CD4-positive, CD25-positive, alpha-beta regulatory T cell (primary cell): ENCODE results near the gene DNAJC16. TPM values are rescaled to one million over a fixed set of nuclear protein-coding genes. Genes with fewer than 3 reads are reported as not detected.

Experiments
- ATAC-seq, 2 donors: fragments of 150-1000 bp; cut with Tn5 transposase; one replicate each; pipeline ENCODE4 v1.10.0; 2021; ENCODE audit warnings: low read depth in 2 of 2, moderate number of reproducible peaks in 2 of 2, moderate library complexity in 1 of 2
- DNase-seq, 3 donors: peaks; one replicate each; pipeline versions ENCODE4 v3.0.0 to v3.0.0-alpha.2; 2012 to 2022; ENCODE audit warnings: mixed read lengths in 1 of 3
- H3K27ac ChIP-seq: one replicate; pipeline ENCODE4 v1.7.0; 2013; ENCODE audit warnings: mild to moderate bottlenecking, low read length; ENCODE audit not compliant: insufficient read depth, poor library complexity, severe bottlenecking
- H3K27me3 ChIP-seq: one replicate; pipeline ENCODE4 v1.7.0; 2013; ENCODE audit warnings: low read length; ENCODE audit not compliant: control insufficient read depth, insufficient read depth
- H3K36me3 ChIP-seq: one replicate; pipeline ENCODE4 v1.7.0; 2013; ENCODE audit warnings: mild to moderate bottlenecking, low read length, moderate library complexity; ENCODE audit not compliant: control insufficient read depth, insufficient read depth
- H3K4me1 ChIP-seq: 2 replicates; pipeline ENCODE4 v1.7.0; 2013; ENCODE audit warnings: mild to moderate bottlenecking, low read length; ENCODE audit not compliant: insufficient read depth, control insufficient read depth, poor library complexity, severe bottlenecking
- H3K4me3 ChIP-seq: one replicate; pipeline ENCODE4 v1.7.0; 2013; ENCODE audit warnings: low read depth, mild to moderate bottlenecking, low read length, moderate library complexity
- H3K9me3 ChIP-seq, 2 experiments: 1 replicate in 1 of 2; 2 replicates in 1 of 2; pipeline ENCODE4 v1.7.0; 2013; ENCODE audit warnings: low read length in 2 of 2, mild to moderate bottlenecking in 1 of 2, moderate library complexity in 1 of 2; ENCODE audit not compliant: control insufficient read depth in 2 of 2
- H3K27ac Mint-ChIP-seq, 3 donors: one replicate each; pipeline ENCODE4 v1.8.0; 2020 to 2022; ENCODE audit warnings: mild to moderate bottlenecking in 3 of 3, mixed read lengths in 3 of 3, moderate library complexity in 2 of 3
- H3K27me3 Mint-ChIP-seq: one replicate; pipeline ENCODE4 v1.8.0; 2022; ENCODE audit warnings: mild to moderate bottlenecking, mixed read lengths
- H3K36me3 Mint-ChIP-seq: one replicate; pipeline ENCODE4 v1.8.0; 2020; ENCODE audit warnings: mixed read lengths
- H3K4me1 Mint-ChIP-seq, 4 donors: one replicate each; pipeline ENCODE4 v1.8.0; 2020 to 2022; ENCODE audit warnings: mixed read lengths in 4 of 4, mild to moderate bottlenecking in 1 of 4
- H3K4me3 Mint-ChIP-seq, 4 donors: one replicate each; pipeline ENCODE4 v1.8.0; 2020 to 2022; ENCODE audit warnings: mild to moderate bottlenecking in 4 of 4, mixed read lengths in 4 of 4, moderate library complexity in 3 of 4
- H3K9me3 Mint-ChIP-seq, 7 donors: one replicate each; pipeline ENCODE4 v1.8.0; 2020 to 2022; ENCODE audit warnings: mixed read lengths in 7 of 7, mild to moderate bottlenecking in 3 of 7, moderate library complexity in 2 of 7
- polyA plus RNA-seq, 4 donors: library from polyadenylated mRNA; unstranded; fragments of 300-500 nt; fragmentation: Illumina TruSeq; gene quantifications; one replicate each; pipeline ENCODE4 v1.2.3, GENCODE V29; 2021
- total RNA-seq: library from RNA; stranded (reverse); gene quantifications from one replicate; pipeline ENCODE4 v1.2.3, GENCODE V29; 2022

The DNAJC16 gene
- total and polyA plus RNA-seq, 5 donors from 2014 or later, result 6.5 to 17.0 (median 7.8) TPM

- H3K27me3 Mint-ChIP-seq, result no peaks in the 10 kb centered on the region
- Histone ChIP-seq H3K9me3 (no peaks in the 10 kb centered on the region), H3K4me3 (peak overlapping the region; percentile 69), H3K27ac (no peak overlapping the region), H3K27me3 (no peaks in the 10 kb centered on the region), H3K36me3 (peaks cover 4% of the 10 kb centered on the region), H3K4me1 (peaks cover 66% of the 10 kb centered on the region)
- ATAC-seq (no peak), DNase-seq (no peak)
- H3K36me3 Mint-ChIP-seq, result peaks cover 4% of the 10 kb centered on the region
- peak overlapping the region; percentile 71 to 82 (median 72) for H3K27ac Mint-ChIP-seq
- peak overlapping the region; percentile 48 to 96 (median 72) for H3K4me3 Mint-ChIP-seq
- peaks cover 0 to 1% (median 0%) of the 10 kb centered on the region in 7 donors for H3K9me3 Mint-ChIP-seq
- peaks cover 39 to 85% (median 57%) of the 10 kb centered on the region in 4 donors for H3K4me1 Mint-ChIP-seq
Observed at GRCh38 chr1:15620902-15621682, 94.4 kb downstream of the DNAJC16 start.

- Histone ChIP-seq H3K4me1 (peaks cover 67% of the 10 kb centered on the region), H3K4me3 (no peak overlapping the region), H3K36me3 (peaks cover 11% of the 10 kb centered on the region), H3K27ac (no peak overlapping the region), H3K9me3 (no peaks in the 10 kb centered on the region), H3K27me3 (no peaks in the 10 kb centered on the region)
- no peak for ATAC-seq
- no peaks in the 10 kb centered on the region for H3K27me3 Mint-ChIP-seq
- H3K36me3 Mint-ChIP-seq, result peaks cover 10% of the 10 kb centered on the region
- peaks cover 42 to 85% (median 57%) of the 10 kb centered on the region in 4 donors for H3K4me1 Mint-ChIP-seq
- peak overlapping the region in 1 of 3 donors; percentile 82 for H3K27ac Mint-ChIP-seq
- H3K4me3 Mint-ChIP-seq, result peak overlapping the region in 2 of 4 donors; percentile 0 to 73
- no peaks in the 10 kb centered on the region for H3K9me3 Mint-ChIP-seq
- no peak for DNase-seq
Observed at GRCh38 chr1:15621975-15622374, 95.3 kb downstream of the DNAJC16 start.

GRCh38 chr1:15622712-15623373, 96.2 kb downstream of the DNAJC16 start:
- ATAC-seq (no peak), DNase-seq (peak in 1 of 3 donors; percentile 41)
- Mint-ChIP-seq H3K27me3 (no peaks in the 10 kb centered on the region), H3K4me1 (peaks cover 44 to 91% (median 63%) of the 10 kb centered on the region in 4 donors), H3K4me3 (peak overlapping the region in 3 of 4 donors; percentile 0 to 73 (median 18)), H3K9me3 (no peaks in the 10 kb centered on the region), H3K27ac (peak overlapping the region; percentile 0 to 53 (median 9)), H3K36me3 (peaks cover 17% of the 10 kb centered on the region)
- peaks cover 69% of the 10 kb centered on the region for H3K4me1 ChIP-seq
- peak overlapping the region; percentile 26 for H3K4me3 ChIP-seq
- peaks cover 19% of the 10 kb centered on the region for H3K36me3 ChIP-seq
- H3K9me3 ChIP-seq, result no peaks in the 10 kb centered on the region
- H3K27me3 ChIP-seq, result no peaks in the 10 kb centered on the region
- no peak overlapping the region for H3K27ac ChIP-seq

GRCh38 chr1:15623435-15623834, 96.8 kb downstream of the DNAJC16 start:
- Mint-ChIP-seq H3K4me3 (no peak overlapping the region), H3K27ac (peak overlapping the region in 1 of 3 donors; percentile 53), H3K27me3 (no peaks in the 10 kb centered on the region), H3K9me3 (no peaks in the 10 kb centered on the region), H3K4me1 (peaks cover 40 to 89% (median 64%) of the 10 kb centered on the region in 4 donors), H3K36me3 (peaks cover 20% of the 10 kb centered on the region)
- Histone ChIP-seq H3K4me1 (peaks cover 63% of the 10 kb centered on the region), H3K36me3 (peaks cover 25% of the 10 kb centered on the region), H3K4me3 (no peak overlapping the region), H3K9me3 (no peaks in the 10 kb centered on the region), H3K27ac (no peak overlapping the region), H3K27me3 (no peaks in the 10 kb centered on the region)
- no peak for ATAC-seq
- DNase-seq, result no peak

GRCh38 chr1:15624133-15624714, 97.6 kb downstream of the DNAJC16 start:
- Histone ChIP-seq H3K4me1 (peaks cover 55% of the 10 kb centered on the region), H3K27ac (no peak overlapping the region), H3K9me3 (no peaks in the 10 kb centered on the region), H3K27me3 (no peaks in the 10 kb centered on the region), H3K4me3 (no peak overlapping the region), H3K36me3 (peaks cover 30% of the 10 kb centered on the region)
- DNase-seq, result no peak
- no peaks in the 10 kb centered on the region for H3K9me3 Mint-ChIP-seq
- no peaks in the 10 kb centered on the region for H3K27me3 Mint-ChIP-seq
- no peak for ATAC-seq
- peak overlapping the region in 2 of 4 donors; percentile 45 to 74 for H3K4me3 Mint-ChIP-seq
- H3K36me3 Mint-ChIP-seq, result peaks cover 24% of the 10 kb centered on the region
- H3K4me1 Mint-ChIP-seq, result peaks cover 40 to 81% (median 62%) of the 10 kb centered on the region in 4 donors
- peak overlapping the region; percentile 6 to 88 (median 75) for H3K27ac Mint-ChIP-seq

GRCh38 chr1:15625056-15625917, 98.6 kb downstream of the DNAJC16 start:
- H3K27me3 ChIP-seq, result no peaks in the 10 kb centered on the region
- H3K4me3 ChIP-seq, result peak overlapping the region; percentile 10
- H3K27me3 Mint-ChIP-seq, result no peaks in the 10 kb centered on the region
- ATAC-seq (no peak), DNase-seq (no peak)
- H3K4me1 ChIP-seq, result peaks cover 45% of the 10 kb centered on the region
- no peaks in the 10 kb centered on the region for H3K9me3 ChIP-seq
- H3K36me3 ChIP-seq, result peaks cover 37% of the 10 kb centered on the region
- peaks cover 36 to 73% (median 56%) of the 10 kb centered on the region in 4 donors for H3K4me1 Mint-ChIP-seq
- no peaks in the 10 kb centered on the region for H3K9me3 Mint-ChIP-seq
- H3K27ac Mint-ChIP-seq, result peak overlapping the region in 2 of 3 donors; percentile 31 to 75
- peak overlapping the region in 2 of 4 donors; percentile 16 to 26 for H3K4me3 Mint-ChIP-seq
- no peak overlapping the region for H3K27ac ChIP-seq
- peaks cover 28% of the 10 kb centered on the region for H3K36me3 Mint-ChIP-seq
